ENCODE measurements around the gene ZDHHC1. TPM values are rescaled to one million over a fixed set of nuclear protein-coding genes. Genes with fewer than 3 reads are reported as not detected.

Gene ZDHHC1
- total RNA-seq, 1 donor, result 6.7 TPM

GRCh38 chr16:67448580-67448979 is 32.3 kb upstream of the ZDHHC1 start:
- no peak for DNase-seq (ENCODE audit: low read depth in 2 of 3, low spot score in 2 of 3)

DNA sequence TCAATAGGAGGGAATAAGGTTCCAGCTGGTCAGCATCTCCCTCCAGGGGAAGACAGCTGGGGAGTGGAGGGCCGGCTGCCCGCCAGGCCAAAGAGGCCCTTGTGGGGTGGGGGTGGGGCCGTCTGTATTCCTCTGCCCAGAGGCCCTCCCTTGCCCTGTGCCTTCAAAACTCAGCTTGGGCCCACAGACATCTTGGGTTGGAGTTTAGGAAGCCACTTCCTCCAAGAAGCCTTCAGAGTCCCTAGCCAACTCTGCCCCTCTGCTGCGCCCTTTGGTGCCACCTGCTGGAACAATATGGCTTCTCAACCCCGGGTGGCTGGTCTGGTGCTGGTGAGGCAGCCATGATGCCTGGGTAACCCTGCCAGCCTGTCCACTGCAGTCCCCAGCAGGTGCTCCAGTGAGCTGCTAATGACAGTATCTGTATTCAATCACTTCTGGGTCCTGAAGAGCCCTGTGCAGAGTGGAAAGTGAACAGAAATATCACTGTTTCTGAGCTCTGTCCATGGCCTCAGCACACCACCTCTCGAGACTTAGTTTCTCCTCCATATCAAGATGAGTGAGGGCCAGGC is 31.3 kb upstream of the ZDHHC1 start:
- peak in 1 of 3 donors; percentile 26 for DNase-seq (ENCODE audit: low read depth in 2 of 3, low spot score in 2 of 3)

DNA sequence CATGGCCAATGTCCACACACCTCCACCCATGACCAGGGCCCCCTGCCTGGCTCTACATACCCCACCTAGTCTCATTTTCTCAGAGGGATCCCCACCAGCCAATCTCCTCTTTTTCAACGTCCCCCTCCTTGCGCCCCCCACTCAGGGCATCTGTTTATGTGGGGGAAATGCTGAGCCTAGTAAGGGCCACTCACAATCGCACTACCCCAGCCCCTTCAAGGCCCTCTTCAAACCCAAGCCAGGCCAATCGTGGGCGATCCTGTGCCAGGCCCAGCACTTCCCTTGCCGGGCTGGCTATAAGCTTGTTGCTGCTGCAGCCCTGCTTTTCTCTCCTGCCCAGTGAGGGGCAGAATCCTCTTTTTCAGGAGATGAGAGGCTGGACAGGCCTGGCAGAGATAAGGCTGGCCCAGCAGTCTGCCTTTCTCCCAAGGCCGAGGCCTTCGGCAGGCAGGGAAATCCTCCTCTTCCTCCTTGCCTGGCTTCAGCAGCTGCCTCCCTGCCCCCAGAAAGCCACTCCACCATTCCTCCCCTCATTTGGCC is 30.8 kb upstream of the ZDHHC1 start:
- no peak for DNase-seq (ENCODE audit: low read depth in 2 of 3, low spot score in 2 of 3)

GRCh38 chr16:67445913-67446907 is 29.9 kb upstream of the ZDHHC1 start:
- DNase-seq (ENCODE audit: low read depth in 2 of 3, low spot score in 2 of 3), result no peak

DNA sequence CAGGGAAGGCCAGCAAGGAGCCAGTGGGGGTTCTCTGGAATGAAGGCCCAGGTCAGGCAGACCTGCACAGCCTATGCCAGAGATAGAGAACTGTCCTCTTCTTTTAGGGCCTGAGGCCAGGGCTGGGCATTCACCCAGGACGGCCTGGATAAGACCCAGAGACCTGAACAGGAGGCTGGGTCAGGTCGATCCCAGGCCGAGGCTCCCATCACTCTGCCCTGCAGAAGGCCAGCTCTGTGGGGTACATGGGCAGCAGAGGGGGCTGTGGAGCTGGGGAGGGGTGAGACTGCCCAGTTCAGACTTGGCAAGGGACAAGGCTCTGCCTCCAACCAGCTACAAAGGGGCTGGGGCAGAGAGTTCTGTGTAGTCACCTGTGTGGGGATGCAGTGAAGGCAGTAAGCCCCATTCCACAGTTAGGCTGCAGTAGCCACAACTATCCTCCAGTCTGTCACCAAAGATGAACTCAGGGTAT is 29.2 kb upstream of the ZDHHC1 start:
- no peak for DNase-seq (ENCODE audit: low read depth in 2 of 3, low spot score in 2 of 3)

- no peak for DNase-seq (ENCODE audit: low read depth in 2 of 3, low spot score in 2 of 3)
These were observed 28.8 kb upstream of the ZDHHC1 start for GRCh38 chr16:67445126-67445426.

DNA sequence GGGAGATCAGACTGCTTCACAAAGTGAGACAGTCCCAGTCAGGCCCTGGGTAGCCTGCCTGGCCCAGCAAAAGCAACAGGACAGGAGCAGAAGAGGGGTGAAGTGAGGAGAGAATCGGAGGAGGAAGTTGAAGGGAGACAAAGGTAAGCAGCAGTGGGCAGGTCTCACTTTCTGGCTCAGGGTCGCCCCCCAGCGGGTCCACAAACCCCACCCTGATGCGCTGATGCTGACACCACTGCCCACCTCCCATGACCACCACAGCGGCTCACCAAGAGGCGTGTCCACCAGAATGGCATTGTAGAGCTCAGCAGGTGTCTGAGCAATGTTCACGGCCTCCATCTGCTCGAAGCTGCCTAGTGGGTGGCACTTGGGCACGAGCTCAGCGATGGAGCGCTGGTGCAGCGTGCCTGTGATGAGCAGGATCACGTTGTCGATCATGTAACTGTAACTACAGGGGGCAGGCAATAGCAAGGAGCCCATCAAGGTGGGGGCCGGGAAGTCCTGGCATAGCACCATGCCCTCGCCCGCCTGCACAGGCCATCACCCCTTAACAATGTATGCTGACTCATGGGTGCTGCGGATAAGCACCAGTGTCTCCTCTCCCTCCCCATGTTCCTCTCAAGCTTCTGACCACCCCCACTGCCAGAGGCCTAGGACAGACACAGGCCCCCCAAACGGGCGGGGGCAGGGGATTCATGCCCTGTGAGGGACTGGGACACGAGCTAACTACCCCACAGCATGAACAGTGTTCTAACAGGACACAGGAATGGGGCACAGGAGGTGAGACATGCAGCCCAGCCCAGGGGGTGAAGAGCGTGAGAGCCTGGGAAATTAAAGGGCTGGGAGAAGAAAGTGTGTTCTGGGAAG is 28.2 kb upstream of the ZDHHC1 start:
- no peak for DNase-seq (ENCODE audit: low read depth in 2 of 3, low spot score in 2 of 3)

DNA sequence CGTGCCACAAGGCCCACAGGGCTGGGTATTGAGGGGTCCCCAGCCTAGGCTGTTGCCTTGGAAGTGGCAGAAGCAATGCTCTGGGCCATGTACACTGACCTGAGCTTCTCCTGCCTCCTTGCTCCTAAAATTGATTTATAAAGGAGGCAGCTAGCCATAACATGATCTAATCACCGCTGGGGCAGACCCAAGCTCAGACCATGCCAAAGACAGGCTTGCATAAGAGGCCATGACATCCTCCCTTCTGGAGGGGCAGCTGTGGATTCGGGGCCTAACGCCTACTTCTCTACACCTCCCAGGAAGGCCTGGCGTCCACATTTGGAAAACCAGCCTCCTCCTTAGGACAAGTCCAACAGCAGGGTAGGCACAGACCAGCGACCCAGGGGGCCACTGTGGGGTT is 27.0 kb upstream of the ZDHHC1 start:
- no peak for DNase-seq (ENCODE audit: low read depth in 2 of 3, low spot score in 2 of 3)

DNA sequence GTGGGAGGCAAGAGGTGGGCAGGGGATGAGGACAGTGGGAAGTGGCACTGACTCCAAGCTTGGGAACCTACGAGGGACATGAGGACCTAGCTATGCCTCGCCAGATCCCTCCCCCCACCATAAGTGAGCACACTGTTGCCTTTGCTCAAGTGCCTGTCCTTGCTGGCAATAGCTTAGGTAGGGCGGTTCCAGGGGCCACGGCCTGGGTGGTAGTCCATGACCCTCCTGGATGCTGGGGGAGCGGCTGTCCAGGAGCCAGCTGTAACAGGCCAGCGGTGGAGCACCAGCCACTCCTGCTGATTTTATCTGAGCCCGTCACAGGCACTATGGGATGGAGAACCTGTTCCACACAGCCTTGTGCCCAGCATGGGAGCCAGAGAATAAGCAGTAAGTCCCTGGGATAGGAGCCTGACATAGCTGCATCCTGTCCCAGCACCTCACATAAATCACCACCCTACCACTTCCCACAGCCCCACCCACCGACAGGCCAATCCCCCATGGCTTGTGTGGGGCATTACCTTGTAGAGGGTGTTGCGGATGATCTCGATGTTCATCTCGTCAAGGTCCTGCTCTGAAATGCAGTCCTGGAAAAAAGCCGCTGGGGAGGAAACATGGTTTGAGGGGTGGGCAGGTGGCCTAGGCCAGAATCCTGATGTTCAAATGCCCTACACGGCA is 26.4 kb upstream of the ZDHHC1 start:
- DNase-seq (ENCODE audit: low read depth in 2 of 3, low spot score in 2 of 3), result no peak

GRCh38 chr16:67441907-67442306 is 25.6 kb upstream of the ZDHHC1 start:
- DNase-seq (ENCODE audit: low read depth in 2 of 3, low spot score in 2 of 3), result no peak

GRCh38 chr16:67441271-67441753 is 25.0 kb upstream of the ZDHHC1 start:
- peak in 2 of 3 donors; percentile 48 to 61 for DNase-seq (ENCODE audit: low read depth in 2 of 3, low spot score in 2 of 3)

DNA sequence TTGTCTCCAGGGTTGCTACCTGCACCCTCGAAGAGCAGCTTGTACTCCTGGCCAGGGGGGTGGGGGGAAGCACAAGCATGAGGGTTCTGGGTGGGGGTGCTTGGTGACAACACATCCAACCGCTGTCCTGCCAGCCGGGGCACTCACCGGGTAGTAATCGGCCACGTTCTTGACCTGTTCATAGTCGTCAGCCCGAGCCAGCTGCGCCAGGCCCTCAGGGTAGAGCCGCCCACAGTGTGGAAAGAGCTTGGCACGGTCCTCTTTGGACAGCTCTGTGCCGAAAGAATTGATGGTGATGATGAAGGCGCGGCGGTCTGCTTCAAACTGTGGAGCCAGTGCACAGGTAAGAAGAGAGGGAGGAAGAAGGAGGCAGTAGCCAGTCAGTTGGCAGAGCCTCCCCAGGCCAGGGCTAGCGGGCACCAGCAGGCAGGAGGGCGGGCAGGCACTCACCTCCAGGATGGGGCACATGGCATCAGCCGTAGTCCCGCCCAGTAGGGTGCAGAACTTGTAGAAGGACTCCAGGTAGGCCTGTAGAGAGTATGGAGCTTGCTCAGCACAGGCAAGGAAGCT is 22.6 kb upstream of the ZDHHC1 start:
- DNase-seq (ENCODE audit: low read depth in 2 of 3, low spot score in 2 of 3), result no peak

DNA sequence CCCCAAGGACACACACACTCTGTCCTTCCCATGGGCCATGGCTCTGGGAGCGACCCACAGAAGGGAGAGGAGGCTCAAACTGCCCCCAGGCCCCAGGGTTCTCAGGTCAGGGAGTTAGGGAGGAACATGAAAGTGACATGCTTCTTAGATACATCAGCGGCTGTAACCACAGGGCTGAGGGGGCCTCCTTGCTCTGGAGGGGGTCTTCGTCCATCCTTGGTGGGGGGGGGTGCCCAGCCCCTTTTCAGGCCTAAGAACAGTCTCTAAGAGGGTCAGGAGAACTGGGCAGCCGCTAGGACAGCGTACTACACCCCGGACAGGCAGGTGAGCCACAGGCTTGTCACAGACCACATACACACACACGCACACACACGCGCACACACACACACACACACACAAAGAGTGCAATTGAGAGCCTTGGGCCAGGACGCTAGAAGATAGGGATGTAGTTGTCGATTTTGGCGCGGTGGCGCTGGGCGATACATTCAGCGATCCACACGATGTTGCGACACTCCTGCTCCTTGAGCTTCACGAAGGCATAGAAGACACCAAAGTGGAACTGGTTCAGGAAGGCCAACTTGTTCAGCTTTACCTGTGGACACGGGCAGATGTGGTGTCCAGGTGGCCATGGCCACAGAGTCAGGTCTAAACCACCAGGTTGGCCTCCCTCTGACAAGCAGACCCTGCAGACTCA is 22.0 kb upstream of the ZDHHC1 start:
- no peak for DNase-seq (ENCODE audit: low read depth in 2 of 3, low spot score in 2 of 3)

DNA sequence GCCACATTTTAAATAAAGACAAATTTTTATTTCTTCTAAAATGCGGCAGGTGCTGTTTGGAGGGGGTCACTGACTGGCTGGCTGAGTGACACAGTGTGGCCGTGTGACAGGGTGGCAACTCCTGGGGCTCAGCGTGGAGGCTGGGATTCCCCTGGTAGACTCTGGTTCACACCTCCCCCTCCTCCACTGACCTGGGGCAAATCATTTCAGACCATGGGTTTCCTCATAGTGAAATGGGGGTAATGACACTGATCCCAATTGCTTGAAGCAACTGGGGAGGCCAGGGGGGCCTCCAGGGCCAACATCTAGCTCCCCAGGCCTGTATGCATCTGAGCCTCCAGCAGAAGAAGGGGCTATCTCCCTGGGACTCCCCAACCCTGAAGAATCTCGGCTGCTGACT is 21.2 kb upstream of the ZDHHC1 start:
- DNase-seq (ENCODE audit: low read depth in 2 of 3, low spot score in 2 of 3), result no peak

- DNase-seq (ENCODE audit: low read depth in 2 of 3, low spot score in 2 of 3), result no peak
These were observed 20.4 kb upstream of the ZDHHC1 start for GRCh38 chr16:67436640-67437193.

- DNase-seq (ENCODE audit: low read depth in 2 of 3, low spot score in 2 of 3), result no peak
These were observed 19.5 kb upstream of the ZDHHC1 start for GRCh38 chr16:67435758-67436164.

GRCh38 chr16:67433131-67433719 is 16.9 kb upstream of the ZDHHC1 start:
- DNase-seq (ENCODE audit: low read depth in 2 of 3, low spot score in 2 of 3), result no peak

DNA sequence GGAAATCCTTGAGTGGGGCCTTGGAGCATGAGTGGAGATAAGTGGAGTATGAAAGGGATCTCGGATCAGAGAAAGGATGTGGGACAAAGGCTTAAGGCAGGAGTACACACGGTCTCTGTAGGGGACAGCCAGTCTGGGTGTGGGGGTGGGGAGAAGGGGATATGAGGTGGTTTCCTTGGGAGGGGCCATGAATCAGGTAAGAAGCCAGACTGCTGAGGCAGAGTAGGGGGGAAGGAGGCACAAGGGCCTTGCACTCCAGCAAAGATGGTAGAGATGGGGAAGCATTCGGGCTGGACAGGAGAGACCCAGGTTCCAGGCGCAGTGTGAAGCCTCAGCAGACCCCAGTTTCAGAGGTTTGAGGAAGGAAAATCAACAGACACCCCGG is 16.2 kb upstream of the ZDHHC1 start:
- DNase-seq (ENCODE audit: low read depth in 2 of 3, low spot score in 2 of 3), result no peak

Data from hematopoietic multipotent progenitor cell (in vitro differentiated cells).